ENCODE measurements around the gene GSDMA.
A peak's percentile ranks its signal among the peaks of the same experiment; 100 is the strongest.

GSDMA gene

GRCh38 chr17:40022497-40022896, 59.7 kb downstream of the GSDMA start:
- DNase-seq (ENCODE audit: low spot score), result no peak

GRCh38 chr17:40022961-40023541, 60.2 kb downstream of the GSDMA start:
- no peak for DNase-seq (ENCODE audit: low spot score)

- no peak for DNase-seq (ENCODE audit: low spot score)
Measured at GRCh38 chr17:40023590-40024292, 60.9 kb downstream of the GSDMA start.

- DNase-seq (ENCODE audit: low spot score), result no peak
Measured at GRCh38 chr17:40024901-40025300, 62.1 kb downstream of the GSDMA start.

- DNase-seq (ENCODE audit: low spot score), result no peak
Measured at GRCh38 chr17:40025559-40025958, 62.8 kb downstream of the GSDMA start.

- DNase-seq (ENCODE audit: low spot score), result no peak
Measured at GRCh38 chr17:40025991-40026815, 63.4 kb downstream of the GSDMA start.

- DNase-seq (ENCODE audit: low spot score), result peak; percentile 94
Measured at GRCh38 chr17:40026816-40027613, 64.2 kb downstream of the GSDMA start.

Measured in HuH-7 (cell line).